Measurements from ENCODE around the gene SOWAHA. TPM values are rescaled to one million over a fixed set of nuclear protein-coding genes. Genes with fewer than 3 reads are reported as not detected.

SOWAHA gene
- total and polyA plus RNA-seq, 2 of the 8 experiments (the other 6 are each of a cell fraction or from before 2014, with no cell fraction given): 0.09 to 0.11 TPM

DNA sequence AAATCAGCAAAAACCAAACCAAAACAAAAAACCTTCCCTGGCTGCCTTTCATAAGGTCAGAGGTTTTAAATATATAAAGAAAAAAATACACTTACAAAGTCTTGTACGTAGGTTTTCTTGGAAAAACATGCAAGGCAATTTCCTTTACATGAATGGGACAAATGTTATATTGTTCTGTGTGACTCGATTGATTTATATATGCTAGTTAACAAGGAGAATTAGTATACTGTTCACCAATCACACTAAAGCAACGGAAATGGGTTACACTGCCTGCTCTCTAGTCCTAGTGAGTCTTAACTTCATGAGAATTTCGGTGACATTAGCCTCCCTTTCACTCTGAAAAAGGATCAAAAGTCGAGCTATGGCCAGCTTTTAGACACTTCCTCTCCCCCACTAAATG, 47.6 kb downstream of the SOWAHA start (continued):
- TF ChIP-seq GABPA (IDR thresholded peaks at IDR 0.05; ENCODE audit: borderline replicate concordance, insufficient read depth, low read length): no peak
- TF ChIP-seq RXRA (IDR thresholded peaks at IDR 0.05; ENCODE audit: insufficient read depth, low read depth, low read length): no peak
- no peak for TF ChIP-seq PHF8 (conservative IDR thresholded peaks at IDR 0.05; ENCODE audit: low read depth, low read length)
- TF ChIP-seq TCF12 (IDR thresholded peaks at IDR 0.05; ENCODE audit: low read depth, low read length): no peak
